Dedifferentiated amniotic fluid mesenchymal stem cell (primary cell): Measurements from ENCODE around the gene SLIT3.
"Not testable (repeated sequence)": the region's sequence is repeated elsewhere in the genome, so short reads cannot be mapped to it uniquely, and the experiment has no call there.

ENCODE experiments used
- DNase-seq: peaks from one replicate; pipeline ENCODE4 v3.0.0-alpha.2; 2016; ENCODE audit errors: extremely low spot score

Gene SLIT3

GRCh38 chr5:168770996-168771395, 529.9 kb downstream of the SLIT3 start:
- DNase-seq, result no peak

- no peak for DNase-seq
These were observed 530.9 kb downstream of the SLIT3 start for GRCh38 chr5:168770036-168770498.

- DNase-seq, result no peak
These were observed 532.8 kb downstream of the SLIT3 start for GRCh38 chr5:168768172-168768571.

GRCh38 chr5:168766426-168766700, 534.6 kb downstream of the SLIT3 start:
- DNase-seq, result no peak

GRCh38 chr5:168765551-168766425, 535.2 kb downstream of the SLIT3 start:
- DNase-seq, result no peak

- no peak for DNase-seq
These were observed 535.8 kb downstream of the SLIT3 start for GRCh38 chr5:168765086-168765550.

GRCh38 chr5:168756453-168757391, 544.2 kb downstream of the SLIT3 start:
- DNase-seq, result no peak

- no peak for DNase-seq
These were observed 545.3 kb downstream of the SLIT3 start for GRCh38 chr5:168755548-168756093.

- no peak for DNase-seq
These were observed 547.2 kb downstream of the SLIT3 start for GRCh38 chr5:168753691-168754254.

- no peak for DNase-seq
These were observed 548.3 kb downstream of the SLIT3 start for GRCh38 chr5:168752416-168753190.

GRCh38 chr5:168752012-168752411, 548.9 kb downstream of the SLIT3 start:
- no peak for DNase-seq

GRCh38 chr5:168750926-168751325, 550.0 kb downstream of the SLIT3 start:
- no peak for DNase-seq

GRCh38 chr5:168749391-168750100, 551.4 kb downstream of the SLIT3 start:
- no peak for DNase-seq

- DNase-seq, result no peak
These were observed 552.8 kb downstream of the SLIT3 start for GRCh38 chr5:168747987-168748777.

- DNase-seq, result no peak
These were observed 553.9 kb downstream of the SLIT3 start for GRCh38 chr5:168746893-168747640.

GRCh38 chr5:168746126-168746892, 554.6 kb downstream of the SLIT3 start:
- DNase-seq, result not testable (repeated sequence)

GRCh38 chr5:168743617-168744016, 557.3 kb downstream of the SLIT3 start:
- no peak for DNase-seq

- not testable (repeated sequence) for DNase-seq
These were observed 558.6 kb downstream of the SLIT3 start for GRCh38 chr5:168742311-168742710.
